ENCODE results near the gene FMO2. TPM values are rescaled to one million over a fixed set of nuclear protein-coding genes. Genes with fewer than 3 reads are reported as not detected.

The FMO2 gene
- total RNA-seq, 1 donor from 2014 or later: 0.24 TPM

GRCh38 chr1:171252482-171252881 lies 67.4 kb downstream of the FMO2 start:
- H3K27me3 Mint-ChIP-seq (ENCODE audit: unreplicated experiment): peaks cover 30% of the 10 kb centered on the region
- H3K36me3 Mint-ChIP-seq (ENCODE audit: unreplicated experiment): no peaks in the 10 kb centered on the region
- H3K4me1 Mint-ChIP-seq (ENCODE audit: unreplicated experiment): peaks cover 23% of the 10 kb centered on the region
- H3K27ac Mint-ChIP-seq (ENCODE audit: unreplicated experiment): peak overlapping the region; percentile 41
- no peaks in the 10 kb centered on the region for H3K9me3 Mint-ChIP-seq (ENCODE audit: unreplicated experiment)
- peak overlapping the region; percentile 26 for H3K4me3 Mint-ChIP-seq (ENCODE audit: unreplicated experiment)
- TF ChIP-seq, protein P1, sequence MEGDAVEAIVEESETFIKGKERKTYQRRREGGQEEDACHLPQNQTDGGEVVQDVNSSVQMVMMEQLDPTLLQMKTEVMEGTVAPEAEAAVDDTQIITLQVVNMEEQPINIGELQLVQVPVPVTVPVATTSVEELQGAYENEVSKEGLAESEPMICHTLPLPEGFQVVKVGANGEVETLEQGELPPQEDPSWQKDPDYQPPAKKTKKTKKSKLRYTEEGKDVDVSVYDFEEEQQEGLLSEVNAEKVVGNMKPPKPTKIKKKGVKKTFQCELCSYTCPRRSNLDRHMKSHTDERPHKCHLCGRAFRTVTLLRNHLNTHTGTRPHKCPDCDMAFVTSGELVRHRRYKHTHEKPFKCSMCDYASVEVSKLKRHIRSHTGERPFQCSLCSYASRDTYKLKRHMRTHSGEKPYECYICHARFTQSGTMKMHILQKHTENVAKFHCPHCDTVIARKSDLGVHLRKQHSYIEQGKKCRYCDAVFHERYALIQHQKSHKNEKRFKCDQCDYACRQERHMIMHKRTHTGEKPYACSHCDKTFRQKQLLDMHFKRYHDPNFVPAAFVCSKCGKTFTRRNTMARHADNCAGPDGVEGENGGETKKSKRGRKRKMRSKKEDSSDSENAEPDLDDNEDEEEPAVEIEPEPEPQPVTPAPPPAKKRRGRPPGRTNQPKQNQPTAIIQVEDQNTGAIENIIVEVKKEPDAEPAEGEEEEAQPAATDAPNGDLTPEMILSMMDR (IDR thresholded peaks at IDR 0.05): no peak
- DNase-seq (ENCODE audit: extremely low spot score, unreplicated experiment): no peak

DNA sequence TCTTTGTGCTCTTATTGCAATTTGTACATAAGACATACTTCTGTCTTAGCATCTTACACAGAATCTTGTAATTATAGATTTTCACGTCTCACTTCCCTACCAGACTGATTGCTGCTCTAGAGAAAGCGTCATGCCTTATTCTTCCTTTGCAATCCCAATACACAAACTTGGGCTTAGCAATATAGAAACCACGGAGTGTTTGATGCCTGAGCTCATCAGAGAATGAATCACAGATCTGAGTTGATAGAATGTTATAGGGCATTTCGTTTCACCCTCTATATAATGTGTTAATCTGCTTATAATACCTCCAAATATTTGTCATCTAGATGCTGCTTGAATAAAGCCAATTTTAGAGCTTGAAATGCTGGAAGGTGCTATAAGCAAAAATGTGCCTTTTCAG lies 69.8 kb downstream of the FMO2 start:
- Mint-ChIP-seq H3K27me3 (ENCODE audit: unreplicated experiment) (peaks cover 14% of the 10 kb centered on the region), H3K9me3 (ENCODE audit: unreplicated experiment) (no peaks in the 10 kb centered on the region), H3K36me3 (ENCODE audit: unreplicated experiment) (no peaks in the 10 kb centered on the region), H3K4me3 (ENCODE audit: unreplicated experiment) (no peak overlapping the region), H3K27ac (ENCODE audit: unreplicated experiment) (no peak overlapping the region), H3K4me1 (ENCODE audit: unreplicated experiment) (peaks cover 19% of the 10 kb centered on the region)
- DNase-seq (ENCODE audit: extremely low spot score, unreplicated experiment): no peak
- TF ChIP-seq, protein P1 (IDR thresholded peaks at IDR 0.05): no peak

- Mint-ChIP-seq H3K27me3 (ENCODE audit: unreplicated experiment) (peaks cover 14% of the 10 kb centered on the region), H3K4me1 (ENCODE audit: unreplicated experiment) (peaks cover 7% of the 10 kb centered on the region), H3K4me3 (ENCODE audit: unreplicated experiment) (no peak overlapping the region), H3K9me3 (ENCODE audit: unreplicated experiment) (no peaks in the 10 kb centered on the region), H3K27ac (ENCODE audit: unreplicated experiment) (no peak overlapping the region), H3K36me3 (ENCODE audit: unreplicated experiment) (no peaks in the 10 kb centered on the region)
- no peak for DNase-seq (ENCODE audit: extremely low spot score, unreplicated experiment)
- TF ChIP-seq, protein P1 (IDR thresholded peaks at IDR 0.05): no peak
Measured at GRCh38 chr1:171256940-171257606, 72.0 kb downstream of the FMO2 start.

DNA sequence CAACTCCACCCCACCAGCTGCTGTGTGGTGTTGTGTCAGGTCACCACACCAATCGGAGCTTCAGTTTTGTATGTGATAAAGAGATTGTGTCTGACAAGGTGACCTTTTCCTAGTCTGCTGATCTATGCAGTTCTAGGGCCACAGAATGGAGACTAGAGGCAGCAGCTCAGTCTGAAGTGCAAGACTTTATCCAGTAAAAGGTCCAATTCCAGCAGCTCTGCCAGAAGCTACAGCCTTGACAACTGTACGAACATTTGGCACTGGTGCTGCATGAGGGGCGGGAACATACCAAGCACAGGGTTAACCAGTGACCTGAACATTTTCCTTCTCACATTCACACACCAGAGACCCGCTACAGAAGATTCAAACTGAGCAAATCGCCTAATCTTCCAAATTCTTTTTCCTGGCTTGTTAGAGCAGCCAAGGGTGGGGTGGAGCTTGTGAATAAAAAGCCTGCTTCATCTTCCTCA lies 72.5 kb downstream of the FMO2 start:
- no peak for DNase-seq (ENCODE audit: extremely low spot score, unreplicated experiment)
- TF ChIP-seq, protein P1 (IDR thresholded peaks at IDR 0.05): no peak
- Mint-ChIP-seq H3K27ac (ENCODE audit: unreplicated experiment) (no peak overlapping the region), H3K9me3 (ENCODE audit: unreplicated experiment) (no peaks in the 10 kb centered on the region), H3K4me1 (ENCODE audit: unreplicated experiment) (peaks cover 3% of the 10 kb centered on the region), H3K27me3 (ENCODE audit: unreplicated experiment) (peaks cover 10% of the 10 kb centered on the region), H3K4me3 (ENCODE audit: unreplicated experiment) (no peak overlapping the region), H3K36me3 (ENCODE audit: unreplicated experiment) (no peaks in the 10 kb centered on the region)

GRCh38 chr1:171258429-171258828 lies 73.3 kb downstream of the FMO2 start:
- peaks cover 10% of the 10 kb centered on the region for H3K27me3 Mint-ChIP-seq (ENCODE audit: unreplicated experiment)
- no peaks in the 10 kb centered on the region for H3K36me3 Mint-ChIP-seq (ENCODE audit: unreplicated experiment)
- no peaks in the 10 kb centered on the region for H3K9me3 Mint-ChIP-seq (ENCODE audit: unreplicated experiment)
- H3K27ac Mint-ChIP-seq (ENCODE audit: unreplicated experiment): no peak overlapping the region
- no peak for DNase-seq (ENCODE audit: extremely low spot score, unreplicated experiment)
- no peak overlapping the region for H3K4me3 Mint-ChIP-seq (ENCODE audit: unreplicated experiment)
- TF ChIP-seq, protein P1 (IDR thresholded peaks at IDR 0.05): no peak
- peaks cover 3% of the 10 kb centered on the region for H3K4me1 Mint-ChIP-seq (ENCODE audit: unreplicated experiment)
